H7 (cell line): ENCODE data around the gene PISD. TPM values are rescaled to one million over a fixed set of nuclear protein-coding genes. Genes with fewer than 3 reads are reported as not detected.
A peak's percentile ranks its signal among the peaks of the same experiment; 100 is the strongest.
"Not testable (repeated sequence)": the region's sequence is repeated elsewhere in the genome, so short reads cannot be mapped to it uniquely, and the experiment has no call there.

ENCODE experiments used
- DNase-seq: peaks from one replicate; pipeline ENCODE4 v3.0.0; 2012
- H3K27me3 ChIP-seq: 2 replicates; pipeline ENCODE4 v1.6.0; 2011; ENCODE audit warnings: mild to moderate bottlenecking, low read length; ENCODE audit not compliant: control insufficient read depth, insufficient read depth
- H3K36me3 ChIP-seq: replicated peaks from 2 replicates; pipeline ENCODE4 v1.5.1; 2011; ENCODE audit warnings: low read length; ENCODE audit not compliant: control insufficient read depth, insufficient read depth
- H3K4me3 ChIP-seq: 2 replicates; pipeline ENCODE4 v1.5.1; 2011; ENCODE audit warnings: low read depth, mild to moderate bottlenecking, control low read depth, low read length, moderate library complexity; ENCODE audit not compliant: insufficient read depth
- total RNA-seq: library from RNA; depleted of rRNA; stranded (reverse); fragments of >200 nt; shearing (Covaris generic); gene quantifications from 2 replicates; pipeline ENCODE4 v1.2.3, GENCODE V29; 2014; rRNA removed

PISD gene
- total RNA-seq: 70.2 and 72.6 TPM in 2 replicates

- Histone ChIP-seq H3K4me3 (peak within 1 kb of the TSS; percentile 79), H3K36me3 (no peaks in the 10 kb centered on the region), H3K27me3 (no peaks in the 10 kb centered on the region)
- peak; percentile 97 for DNase-seq
These were observed at the start of gene PISD for GRCh38 chr22:31661851-31662667. Gene PISD, minus strand, starts transcription at chr22:31662215. Its CDS starts 7 bp downstream, at chr22:31662208.

GRCh38 chr22:31711226-31711625 lies 49.2 kb upstream of the PISD start:
- not testable (repeated sequence) for H3K27me3 ChIP-seq, H3K4me3 ChIP-seq, DNase-seq
- peaks cover 23% of the 10 kb centered on the region for H3K36me3 ChIP-seq

GRCh38 chr22:31707519-31707918 lies 45.5 kb upstream of the PISD start:
- H3K36me3 ChIP-seq: peaks cover 20% of the 10 kb centered on the region
- DNase-seq: no peak
- H3K27me3 ChIP-seq: no peaks in the 10 kb centered on the region
- no peak overlapping the region for H3K4me3 ChIP-seq

- Histone ChIP-seq H3K36me3 (peaks cover 14% of the 10 kb centered on the region), H3K27me3 (no peaks in the 10 kb centered on the region), H3K4me3 (no peak overlapping the region)
- no peak for DNase-seq
These were observed 33.4 kb upstream of the PISD start for GRCh38 chr22:31695423-31695822.

GRCh38 chr22:31694046-31694445 lies 32.0 kb upstream of the PISD start:
- H3K4me3 ChIP-seq, H3K27me3 ChIP-seq, DNase-seq: not testable (repeated sequence)
- peaks cover 13% of the 10 kb centered on the region for H3K36me3 ChIP-seq

- H3K36me3 ChIP-seq: peaks cover 10% of the 10 kb centered on the region
- no peaks in the 10 kb centered on the region for H3K27me3 ChIP-seq
- DNase-seq: no peak
- no peak overlapping the region for H3K4me3 ChIP-seq
These were observed 30.3 kb upstream of the PISD start for GRCh38 chr22:31692186-31692886.

- DNase-seq: no peak
- peaks cover 9% of the 10 kb centered on the region for H3K36me3 ChIP-seq
- no peak overlapping the region for H3K4me3 ChIP-seq
- H3K27me3 ChIP-seq: no peaks in the 10 kb centered on the region
These were observed 29.4 kb upstream of the PISD start for GRCh38 chr22:31691408-31691807.

GRCh38 chr22:31683181-31684105 lies 21.4 kb upstream of the PISD start:
- H3K36me3 ChIP-seq: peaks cover 12% of the 10 kb centered on the region
- no peak overlapping the region for H3K4me3 ChIP-seq
- DNase-seq: no peak
- no peaks in the 10 kb centered on the region for H3K27me3 ChIP-seq

GRCh38 chr22:31682751-31683150 lies 20.7 kb upstream of the PISD start:
- Histone ChIP-seq H3K27me3 (no peaks in the 10 kb centered on the region), H3K4me3 (no peak overlapping the region), H3K36me3 (peaks cover 12% of the 10 kb centered on the region)
- no peak for DNase-seq

GRCh38 chr22:31681349-31682345 lies 19.6 kb upstream of the PISD start:
- Histone ChIP-seq H3K27me3 (no peaks in the 10 kb centered on the region), H3K36me3 (peaks cover 12% of the 10 kb centered on the region), H3K4me3 (no peak overlapping the region)
- no peak for DNase-seq

- Histone ChIP-seq H3K36me3 (peaks cover 12% of the 10 kb centered on the region), H3K4me3 (no peak overlapping the region), H3K27me3 (no peaks in the 10 kb centered on the region; the same call in 1 of the 2 replicates)
- DNase-seq: no peak
These were observed 18.9 kb upstream of the PISD start for GRCh38 chr22:31680861-31681341.

- Histone ChIP-seq H3K36me3 (peaks cover 3% of the 10 kb centered on the region), H3K27me3 (no peaks in the 10 kb centered on the region; the same call in 1 of the 2 replicates), H3K4me3 (no peak overlapping the region)
- no peak for DNase-seq
These were observed 16.7 kb upstream of the PISD start for GRCh38 chr22:31678748-31679147.

GRCh38 chr22:31676700-31677099 lies 14.7 kb upstream of the PISD start:
- Histone ChIP-seq H3K27me3 (no peaks in the 10 kb centered on the region; the same call in 1 of the 2 replicates), H3K36me3 (no peaks in the 10 kb centered on the region), H3K4me3 (peak overlapping the region; percentile 41)
- peak; percentile 96 for DNase-seq
